GM12878 (cell line): Measurements from ENCODE around the gene JPT1.

Experiments
- BRCA1 ChIP-seq: IDR thresholded peaks from 2 replicates; pipeline ENCODE4 v1.6.1; 2011; ENCODE audit warnings: low read depth, low read length, improper control_type of control experiment
- MEF2A ChIP-seq: IDR thresholded peaks from 2 replicates; pipeline ENCODE4 v1.6.1; 2011; ENCODE audit warnings: low read depth, mild to moderate bottlenecking, low read length, moderate library complexity; ENCODE audit not compliant: insufficient read depth
- POLR2A ChIP-seq: IDR thresholded peaks from 2 replicates; pipeline ENCODE4 v1.6.1; 2011; ENCODE audit warnings: low read depth, mild to moderate bottlenecking, low read length
- POLR2AphosphoS5 ChIP-seq: IDR thresholded peaks from 2 replicates; pipeline ENCODE4 v1.6.1; 2011; ENCODE audit warnings: mild to moderate bottlenecking, low read length, inconsistent platforms
- TCF12 ChIP-seq: IDR thresholded peaks from 2 replicates; pipeline ENCODE4 v1.6.1; 2011; ENCODE audit warnings: low read depth, mild to moderate bottlenecking, low read length
- ZNF274 ChIP-seq: IDR thresholded peaks from one replicate; pipeline ENCODE4 v1.8.0; 2011; ENCODE audit not compliant: insufficient read length, insufficient read depth
- TF ChIP-seq, protein P1 (sequence below): fragments of 450-650 bp; IDR thresholded peaks from 2 replicates; pipeline ENCODE4 v1.6.1; 2017; ENCODE audit warnings: mild to moderate bottlenecking, low read depth, inconsistent platforms; ENCODE audit not compliant: poor library complexity, severe bottlenecking

DNA sequence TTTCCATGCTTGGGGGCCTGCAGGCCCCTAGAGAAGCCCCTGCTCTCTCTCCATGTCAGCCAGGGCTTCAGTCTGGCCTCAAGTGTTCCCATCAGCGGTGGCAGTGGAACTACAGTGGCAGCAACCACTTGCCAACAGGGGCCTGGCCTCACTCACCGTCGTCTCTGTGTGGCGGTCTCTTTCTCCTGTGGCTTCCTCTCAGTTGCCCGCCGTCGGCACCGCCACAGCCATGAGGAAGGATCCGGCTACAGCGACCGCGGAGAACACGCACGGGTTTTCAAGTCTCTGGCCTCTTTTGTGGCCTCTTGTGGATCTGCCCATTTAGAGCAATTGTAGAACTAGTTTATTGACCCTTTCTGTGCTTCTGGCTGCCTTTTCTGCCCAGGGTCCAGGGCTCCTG, 36.0 kb downstream of the JPT1 start:
- TF ChIP-seq MEF2A = no peak
- no peak for TF ChIP-seq POLR2AphosphoS5
- TF ChIP-seq ZNF274 = no peak
- no peak for TF ChIP-seq BRCA1
- TF ChIP-seq, protein P1, sequence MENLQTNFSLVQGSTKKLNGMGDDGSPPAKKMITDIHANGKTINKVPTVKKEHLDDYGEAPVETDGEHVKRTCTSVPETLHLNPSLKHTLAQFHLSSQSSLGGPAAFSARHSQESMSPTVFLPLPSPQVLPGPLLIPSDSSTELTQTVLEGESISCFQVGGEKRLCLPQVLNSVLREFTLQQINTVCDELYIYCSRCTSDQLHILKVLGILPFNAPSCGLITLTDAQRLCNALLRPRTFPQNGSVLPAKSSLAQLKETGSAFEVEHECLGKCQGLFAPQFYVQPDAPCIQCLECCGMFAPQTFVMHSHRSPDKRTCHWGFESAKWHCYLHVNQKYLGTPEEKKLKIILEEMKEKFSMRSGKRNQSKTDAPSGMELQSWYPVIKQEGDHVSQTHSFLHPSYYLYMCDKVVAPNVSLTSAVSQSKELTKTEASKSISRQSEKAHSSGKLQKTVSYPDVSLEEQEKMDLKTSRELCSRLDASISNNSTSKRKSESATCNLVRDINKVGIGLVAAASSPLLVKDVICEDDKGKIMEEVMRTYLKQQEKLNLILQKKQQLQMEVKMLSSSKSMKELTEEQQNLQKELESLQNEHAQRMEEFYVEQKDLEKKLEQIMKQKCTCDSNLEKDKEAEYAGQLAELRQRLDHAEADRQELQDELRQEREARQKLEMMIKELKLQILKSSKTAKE = no peak
- TF ChIP-seq POLR2A = no peak
- no peak for TF ChIP-seq TCF12
